ENCODE data around the gene AATK.

AATK gene

GRCh38 chr17:81119223-81120148 lies 46.5 kb downstream of the AATK start:
- Histone ChIP-seq H3K9me3 (ENCODE audit: low read length) (no peaks in the 10 kb centered on the region), H3K4me3 (ENCODE audit: low read depth in 1 of 2, low read length in 2 of 2) (peak overlapping the region in 1 of 2 donors; percentile 14), H3K27ac (ENCODE audit: low read depth, low read length) (peak overlapping the region; percentile 4), H3K27me3 (ENCODE audit: control insufficient read depth in 1 of 2, insufficient read depth in 2 of 2, low read length in 2 of 2) (peaks cover 0 to 20% of the 10 kb centered on the region in 2 donors), H3K9ac (ENCODE audit: low read length) (no peak overlapping the region), H3K36me3 (ENCODE audit: insufficient read depth, low read length) (no peaks in the 10 kb centered on the region), H3K4me1 (ENCODE audit: insufficient read depth, low read length) (peaks cover 8% of the 10 kb centered on the region)

GRCh38 chr17:81118308-81119221 lies 47.5 kb downstream of the AATK start:
- peaks cover 0 to 20% of the 10 kb centered on the region in 2 donors for H3K27me3 ChIP-seq (ENCODE audit: control insufficient read depth in 1 of 2, insufficient read depth in 2 of 2, low read length in 2 of 2)
- H3K4me1 ChIP-seq (ENCODE audit: insufficient read depth, low read length), result peaks cover 8% of the 10 kb centered on the region
- peak overlapping the region in 1 of 2 donors; percentile 7 for H3K4me3 ChIP-seq (ENCODE audit: low read depth in 1 of 2, low read length in 2 of 2)
- no peaks in the 10 kb centered on the region for H3K36me3 ChIP-seq (ENCODE audit: insufficient read depth, low read length)
- H3K9me3 ChIP-seq (ENCODE audit: low read length), result no peaks in the 10 kb centered on the region
- no peak overlapping the region for H3K9ac ChIP-seq (ENCODE audit: low read length)
- H3K27ac ChIP-seq (ENCODE audit: low read depth, low read length), result no peak overlapping the region

GRCh38 chr17:81117672-81118198 lies 48.3 kb downstream of the AATK start:
- peaks cover 0 to 20% of the 10 kb centered on the region in 2 donors for H3K27me3 ChIP-seq (ENCODE audit: control insufficient read depth in 1 of 2, insufficient read depth in 2 of 2, low read length in 2 of 2)
- peaks cover 8% of the 10 kb centered on the region for H3K4me1 ChIP-seq (ENCODE audit: insufficient read depth, low read length)
- no peaks in the 10 kb centered on the region for H3K36me3 ChIP-seq (ENCODE audit: insufficient read depth, low read length)
- H3K27ac ChIP-seq (ENCODE audit: low read depth, low read length), result no peak overlapping the region
- H3K9ac ChIP-seq (ENCODE audit: low read length), result no peak overlapping the region
- no peak overlapping the region for H3K4me3 ChIP-seq (ENCODE audit: low read depth in 1 of 2, low read length in 2 of 2)
- H3K9me3 ChIP-seq (ENCODE audit: low read length), result no peaks in the 10 kb centered on the region

- no peak overlapping the region for H3K27ac ChIP-seq (ENCODE audit: low read depth, low read length)
- peaks cover 1% of the 10 kb centered on the region for H3K36me3 ChIP-seq (ENCODE audit: insufficient read depth, low read length)
- H3K9ac ChIP-seq (ENCODE audit: low read length), result no peak overlapping the region
These were observed 49.3 kb downstream of the AATK start for GRCh38 chr17:81116704-81117103.

GRCh38 chr17:81115749-81116464 lies 50.1 kb downstream of the AATK start:
- H3K4me1 ChIP-seq (ENCODE audit: insufficient read depth, low read length), result peaks cover 8% of the 10 kb centered on the region

More at GRCh38 chr17:81116704-81117103, 49.3 kb downstream of the AATK start:
- no peak overlapping the region for H3K4me3 ChIP-seq (ENCODE audit: low read depth in 1 of 2, low read length in 2 of 2)
- peaks cover 0 to 20% of the 10 kb centered on the region in 2 donors for H3K27me3 ChIP-seq (ENCODE audit: control insufficient read depth in 1 of 2, insufficient read depth in 2 of 2, low read length in 2 of 2)
- no peaks in the 10 kb centered on the region for H3K9me3 ChIP-seq (ENCODE audit: low read length)
- peaks cover 8% of the 10 kb centered on the region for H3K4me1 ChIP-seq (ENCODE audit: insufficient read depth, low read length)

GRCh38 chr17:81115219-81115618 lies 50.8 kb downstream of the AATK start:
- Histone ChIP-seq H3K9me3 (ENCODE audit: low read length) (no peaks in the 10 kb centered on the region), H3K9ac (ENCODE audit: low read length) (no peak overlapping the region), H3K27ac (ENCODE audit: low read depth, low read length) (no peak overlapping the region), H3K4me3 (ENCODE audit: low read depth in 1 of 2, low read length in 2 of 2) (no peak overlapping the region), H3K36me3 (ENCODE audit: insufficient read depth, low read length) (peaks cover 8% of the 10 kb centered on the region), H3K4me1 (ENCODE audit: insufficient read depth, low read length) (peaks cover 8% of the 10 kb centered on the region), H3K27me3 (ENCODE audit: control insufficient read depth in 1 of 2, insufficient read depth in 2 of 2, low read length in 2 of 2) (peaks cover 0 to 19% of the 10 kb centered on the region in 2 donors)

More at GRCh38 chr17:81115749-81116464, 50.1 kb downstream of the AATK start:
- Histone ChIP-seq H3K4me3 (ENCODE audit: low read depth in 1 of 2, low read length in 2 of 2) (no peak overlapping the region), H3K27ac (ENCODE audit: low read depth, low read length) (no peak overlapping the region), H3K27me3 (ENCODE audit: control insufficient read depth in 1 of 2, insufficient read depth in 2 of 2, low read length in 2 of 2) (peaks cover 0 to 20% of the 10 kb centered on the region in 2 donors), H3K9me3 (ENCODE audit: low read length) (no peaks in the 10 kb centered on the region), H3K9ac (ENCODE audit: low read length) (no peak overlapping the region), H3K36me3 (ENCODE audit: insufficient read depth, low read length) (peaks cover 8% of the 10 kb centered on the region)

- H3K9me3 ChIP-seq (ENCODE audit: low read length), result no peaks in the 10 kb centered on the region
- H3K4me3 ChIP-seq (ENCODE audit: low read depth in 1 of 2, low read length in 2 of 2), result no peak overlapping the region
- H3K27ac ChIP-seq (ENCODE audit: low read depth, low read length), result no peak overlapping the region
- peaks cover 8% of the 10 kb centered on the region for H3K4me1 ChIP-seq (ENCODE audit: insufficient read depth, low read length)
- H3K9ac ChIP-seq (ENCODE audit: low read length), result no peak overlapping the region
- peaks cover 0 to 13% of the 10 kb centered on the region in 2 donors for H3K27me3 ChIP-seq (ENCODE audit: control insufficient read depth in 1 of 2, insufficient read depth in 2 of 2, low read length in 2 of 2)
- peaks cover 8% of the 10 kb centered on the region for H3K36me3 ChIP-seq (ENCODE audit: insufficient read depth, low read length)
These were observed 51.5 kb downstream of the AATK start for GRCh38 chr17:81114351-81115093.

- Histone ChIP-seq H3K27ac (ENCODE audit: low read depth, low read length) (no peak overlapping the region), H3K4me1 (ENCODE audit: insufficient read depth, low read length) (peaks cover under 1% of the 10 kb centered on the region), H3K9me3 (ENCODE audit: low read length) (no peaks in the 10 kb centered on the region), H3K4me3 (ENCODE audit: low read depth in 1 of 2, low read length in 2 of 2) (no peak overlapping the region), H3K9ac (ENCODE audit: low read length) (no peak overlapping the region), H3K36me3 (ENCODE audit: insufficient read depth, low read length) (peaks cover 8% of the 10 kb centered on the region), H3K27me3 (ENCODE audit: control insufficient read depth in 1 of 2, insufficient read depth in 2 of 2, low read length in 2 of 2) (no peaks in the 10 kb centered on the region)
These were observed 52.8 kb downstream of the AATK start for GRCh38 chr17:81113158-81113724.

- no peak overlapping the region for H3K9ac ChIP-seq (ENCODE audit: low read length)
- no peaks in the 10 kb centered on the region for H3K27me3 ChIP-seq (ENCODE audit: control insufficient read depth in 1 of 2, insufficient read depth in 2 of 2, low read length in 2 of 2)
- H3K9me3 ChIP-seq (ENCODE audit: low read length), result no peaks in the 10 kb centered on the region
- H3K4me1 ChIP-seq (ENCODE audit: insufficient read depth, low read length), result no peaks in the 10 kb centered on the region
- H3K4me3 ChIP-seq (ENCODE audit: low read depth in 1 of 2, low read length in 2 of 2), result no peak overlapping the region
- no peak overlapping the region for H3K27ac ChIP-seq (ENCODE audit: low read depth, low read length)
- H3K36me3 ChIP-seq (ENCODE audit: insufficient read depth, low read length), result peaks cover 14% of the 10 kb centered on the region
These were observed 53.6 kb downstream of the AATK start for GRCh38 chr17:81112450-81112849.

GRCh38 chr17:81111066-81111465 lies 55.0 kb downstream of the AATK start:
- Histone ChIP-seq H3K4me3 (ENCODE audit: low read depth in 1 of 2, low read length in 2 of 2) (no peak overlapping the region), H3K27me3 (ENCODE audit: control insufficient read depth in 1 of 2, insufficient read depth in 2 of 2, low read length in 2 of 2) (no peaks in the 10 kb centered on the region), H3K36me3 (ENCODE audit: insufficient read depth, low read length) (peaks cover 20% of the 10 kb centered on the region), H3K27ac (ENCODE audit: low read depth, low read length) (no peak overlapping the region), H3K9ac (ENCODE audit: low read length) (no peak overlapping the region), H3K9me3 (ENCODE audit: low read length) (no peaks in the 10 kb centered on the region), H3K4me1 (ENCODE audit: insufficient read depth, low read length) (no peaks in the 10 kb centered on the region)
